ENCODE results near the gene ZNF628. TPM values are rescaled to one million over a fixed set of nuclear protein-coding genes. Genes with fewer than 3 reads are reported as not detected.
"Not testable (repeated sequence)": the region's sequence is repeated elsewhere in the genome, so short reads cannot be mapped to it uniquely, and the experiment has no call there.

ZNF628 gene
- polyA plus RNA-seq, 2 donors, result 3.8 to 7.0 TPM

GRCh38 chr19:55493052-55493644 is 16.7 kb downstream of the ZNF628 start:
- Histone ChIP-seq H3K4me3 (ENCODE audit: low read depth in 1 of 2, low read length in 2 of 2) (no peak overlapping the region), H3K27ac (ENCODE audit: low read depth in 2 of 2, low read length in 1 of 2) (peak overlapping the region in 1 of 2 donors; percentile 38), H3K36me3 (ENCODE audit: control insufficient read depth in 2 of 2, insufficient read depth in 2 of 2, low read length in 1 of 2) (no peaks in the 10 kb centered on the region), H3K9me3 (ENCODE audit: control insufficient read depth in 2 of 2, insufficient read depth in 1 of 2, low read depth in 1 of 2, low read length in 1 of 2) (no peaks in the 10 kb centered on the region), H3K27me3 (ENCODE audit: control insufficient read depth in 1 of 2, insufficient read depth in 2 of 2, low read length in 2 of 2) (no peaks in the 10 kb centered on the region), H3K4me1 (ENCODE audit: control insufficient read depth in 2 of 2, insufficient read depth in 2 of 2, low read length in 1 of 2) (peaks cover 3 to 8% of the 10 kb centered on the region in 2 donors)
- WGBS, 2 donors, result 38 to 51% methylated on average over 17 to 18 of the region's 18 CpGs

- H3K27ac ChIP-seq (ENCODE audit: low read depth in 2 of 2, low read length in 1 of 2), result peak overlapping the region in 1 of 2 donors; percentile 38
These were observed 17.3 kb downstream of the ZNF628 start for GRCh38 chr19:55493645-55494171.

GRCh38 chr19:55494172-55494761 is 17.9 kb downstream of the ZNF628 start:
- Histone ChIP-seq H3K27me3 (ENCODE audit: control insufficient read depth in 1 of 2, insufficient read depth in 2 of 2, low read length in 2 of 2) (no peaks in the 10 kb centered on the region), H3K27ac (ENCODE audit: low read depth in 2 of 2, low read length in 1 of 2) (peak overlapping the region in 1 of 2 donors; percentile 34), H3K36me3 (ENCODE audit: control insufficient read depth in 2 of 2, insufficient read depth in 2 of 2, low read length in 1 of 2) (no peaks in the 10 kb centered on the region), H3K9me3 (ENCODE audit: control insufficient read depth in 2 of 2, insufficient read depth in 1 of 2, low read depth in 1 of 2, low read length in 1 of 2) (no peaks in the 10 kb centered on the region), H3K4me3 (ENCODE audit: low read depth in 1 of 2, low read length in 2 of 2) (no peak overlapping the region), H3K4me1 (ENCODE audit: control insufficient read depth in 2 of 2, insufficient read depth in 2 of 2, low read length in 1 of 2) (peaks cover 3 to 8% of the 10 kb centered on the region in 2 donors)
- WGBS, 2 donors, result 40 to 43% methylated on average over 19 to 22 of the region's 22 CpGs

More at GRCh38 chr19:55493645-55494171, 17.3 kb downstream of the ZNF628 start:
- no peaks in the 10 kb centered on the region for H3K36me3 ChIP-seq (ENCODE audit: control insufficient read depth in 2 of 2, insufficient read depth in 2 of 2, low read length in 1 of 2)
- H3K4me1 ChIP-seq (ENCODE audit: control insufficient read depth in 2 of 2, insufficient read depth in 2 of 2, low read length in 1 of 2), result peaks cover 3 to 8% of the 10 kb centered on the region in 2 donors
- 52 to 59% methylated on average over 30 to 38 of the region's 38 CpGs for WGBS, 2 donors
- no peak overlapping the region for H3K4me3 ChIP-seq (ENCODE audit: low read depth in 1 of 2, low read length in 2 of 2)
- no peaks in the 10 kb centered on the region for H3K9me3 ChIP-seq (ENCODE audit: control insufficient read depth in 2 of 2, insufficient read depth in 1 of 2, low read depth in 1 of 2, low read length in 1 of 2)
- no peaks in the 10 kb centered on the region for H3K27me3 ChIP-seq (ENCODE audit: control insufficient read depth in 1 of 2, insufficient read depth in 2 of 2, low read length in 2 of 2)

GRCh38 chr19:55495646-55496349 is 19.4 kb downstream of the ZNF628 start:
- Histone ChIP-seq H3K36me3 (ENCODE audit: control insufficient read depth in 2 of 2, insufficient read depth in 2 of 2, low read length in 1 of 2) (no peaks in the 10 kb centered on the region), H3K27ac (ENCODE audit: low read depth in 2 of 2, low read length in 1 of 2) (no peak overlapping the region), H3K4me1 (ENCODE audit: control insufficient read depth in 2 of 2, insufficient read depth in 2 of 2, low read length in 1 of 2) (peaks cover 3 to 8% of the 10 kb centered on the region in 2 donors), H3K9me3 (ENCODE audit: control insufficient read depth in 2 of 2, insufficient read depth in 1 of 2, low read depth in 1 of 2, low read length in 1 of 2) (no peaks in the 10 kb centered on the region), H3K27me3 (ENCODE audit: control insufficient read depth in 1 of 2, insufficient read depth in 2 of 2, low read length in 2 of 2) (no peaks in the 10 kb centered on the region), H3K4me3 (ENCODE audit: low read depth in 1 of 2, low read length in 2 of 2) (no peak overlapping the region)
- WGBS, 2 donors, result 68 to 80% methylated on average over 11 of the region's 11 CpGs

- H3K36me3 ChIP-seq (ENCODE audit: control insufficient read depth in 2 of 2, insufficient read depth in 2 of 2, low read length in 1 of 2); H3K4me1 ChIP-seq (ENCODE audit: control insufficient read depth in 2 of 2, insufficient read depth in 2 of 2, low read length in 1 of 2); H3K4me3 ChIP-seq (ENCODE audit: low read depth in 1 of 2, low read length in 2 of 2); H3K27me3 ChIP-seq (ENCODE audit: control insufficient read depth in 1 of 2, insufficient read depth in 2 of 2, low read length in 2 of 2); H3K9me3 ChIP-seq (ENCODE audit: control insufficient read depth in 2 of 2, insufficient read depth in 1 of 2, low read depth in 1 of 2, low read length in 1 of 2); H3K27ac ChIP-seq (ENCODE audit: low read depth in 2 of 2, low read length in 1 of 2): not testable (repeated sequence)
- 79 to 80% methylated on average over 10 of the region's 10 CpGs for WGBS, 2 donors
These were observed 20.4 kb downstream of the ZNF628 start for GRCh38 chr19:55496820-55497219.

GRCh38 chr19:55497763-55498162 is 21.3 kb downstream of the ZNF628 start:
- Histone ChIP-seq H3K27me3 (ENCODE audit: control insufficient read depth in 1 of 2, insufficient read depth in 2 of 2, low read length in 2 of 2) (no peaks in the 10 kb centered on the region), H3K9me3 (ENCODE audit: control insufficient read depth in 2 of 2, insufficient read depth in 1 of 2, low read depth in 1 of 2, low read length in 1 of 2) (no peaks in the 10 kb centered on the region), H3K27ac (ENCODE audit: low read depth in 2 of 2, low read length in 1 of 2) (no peak overlapping the region), H3K4me1 (ENCODE audit: control insufficient read depth in 2 of 2, insufficient read depth in 2 of 2, low read length in 1 of 2) (no peaks in the 10 kb centered on the region), H3K36me3 (ENCODE audit: control insufficient read depth in 2 of 2, insufficient read depth in 2 of 2, low read length in 1 of 2) (no peaks in the 10 kb centered on the region), H3K4me3 (ENCODE audit: low read depth in 1 of 2, low read length in 2 of 2) (no peak overlapping the region)
- 83 to 86% methylated on average over 13 of the region's 13 CpGs for WGBS, 2 donors

- WGBS, 2 donors, result 38 to 40% methylated on average over 2 of the region's 2 CpGs
- Histone ChIP-seq H3K36me3 (ENCODE audit: control insufficient read depth in 2 of 2, insufficient read depth in 2 of 2, low read length in 1 of 2) (no peaks in the 10 kb centered on the region), H3K4me3 (ENCODE audit: low read depth in 1 of 2, low read length in 2 of 2) (no peak overlapping the region), H3K27ac (ENCODE audit: low read depth in 2 of 2, low read length in 1 of 2) (no peak overlapping the region), H3K9me3 (ENCODE audit: control insufficient read depth in 2 of 2, insufficient read depth in 1 of 2, low read depth in 1 of 2, low read length in 1 of 2) (no peaks in the 10 kb centered on the region), H3K27me3 (ENCODE audit: control insufficient read depth in 1 of 2, insufficient read depth in 2 of 2, low read length in 2 of 2) (no peaks in the 10 kb centered on the region), H3K4me1 (ENCODE audit: control insufficient read depth in 2 of 2, insufficient read depth in 2 of 2, low read length in 1 of 2) (no peaks in the 10 kb centered on the region)
These were observed 21.9 kb downstream of the ZNF628 start for GRCh38 chr19:55498246-55498840.

- 94 to 95% methylated on average over 26 of the region's 26 CpGs for WGBS, 2 donors
- H3K9me3 ChIP-seq (ENCODE audit: control insufficient read depth in 2 of 2, insufficient read depth in 1 of 2, low read depth in 1 of 2, low read length in 1 of 2), result no peaks in the 10 kb centered on the region
- no peak overlapping the region for H3K27ac ChIP-seq (ENCODE audit: low read depth in 2 of 2, low read length in 1 of 2)
- H3K4me1 ChIP-seq (ENCODE audit: control insufficient read depth in 2 of 2, insufficient read depth in 2 of 2, low read length in 1 of 2), result no peaks in the 10 kb centered on the region
- H3K27me3 ChIP-seq (ENCODE audit: control insufficient read depth in 1 of 2, insufficient read depth in 2 of 2, low read length in 2 of 2), result no peaks in the 10 kb centered on the region
- no peaks in the 10 kb centered on the region for H3K36me3 ChIP-seq (ENCODE audit: control insufficient read depth in 2 of 2, insufficient read depth in 2 of 2, low read length in 1 of 2)
- no peak overlapping the region for H3K4me3 ChIP-seq (ENCODE audit: low read depth in 1 of 2, low read length in 2 of 2)
These were observed 24.0 kb downstream of the ZNF628 start for GRCh38 chr19:55500368-55500952.

GRCh38 chr19:55502197-55502952 is 26.0 kb downstream of the ZNF628 start:
- 91 to 92% methylated on average over 9 of the region's 9 CpGs for WGBS, 2 donors
- no peaks in the 10 kb centered on the region for H3K36me3 ChIP-seq (ENCODE audit: control insufficient read depth in 2 of 2, insufficient read depth in 2 of 2, low read length in 1 of 2)
- H3K27me3 ChIP-seq (ENCODE audit: control insufficient read depth in 1 of 2, insufficient read depth in 2 of 2, low read length in 2 of 2), result no peaks in the 10 kb centered on the region
- no peaks in the 10 kb centered on the region for H3K9me3 ChIP-seq (ENCODE audit: control insufficient read depth in 2 of 2, insufficient read depth in 1 of 2, low read depth in 1 of 2, low read length in 1 of 2)
- no peak overlapping the region for H3K4me3 ChIP-seq (ENCODE audit: low read depth in 1 of 2, low read length in 2 of 2)
- no peaks in the 10 kb centered on the region for H3K4me1 ChIP-seq (ENCODE audit: control insufficient read depth in 2 of 2, insufficient read depth in 2 of 2, low read length in 1 of 2)
- no peak overlapping the region for H3K27ac ChIP-seq (ENCODE audit: low read depth in 2 of 2, low read length in 1 of 2)
